HPDE6-E6E7 (cell line): Measurements from ENCODE around the gene NUP188.
A peak's percentile ranks its signal among the peaks of the same experiment; 100 is the strongest.

Experiments used
- DNase-seq: peaks from one replicate; pipeline ENCODE4 v3.0.0; 2011; ENCODE audit warnings: missing footprints; ENCODE audit errors: extremely low spot score

The NUP188 gene

GRCh38 chr9:128913995-128914772, 33.3 kb upstream of the NUP188 start:
- DNase-seq = no peak

DNA sequence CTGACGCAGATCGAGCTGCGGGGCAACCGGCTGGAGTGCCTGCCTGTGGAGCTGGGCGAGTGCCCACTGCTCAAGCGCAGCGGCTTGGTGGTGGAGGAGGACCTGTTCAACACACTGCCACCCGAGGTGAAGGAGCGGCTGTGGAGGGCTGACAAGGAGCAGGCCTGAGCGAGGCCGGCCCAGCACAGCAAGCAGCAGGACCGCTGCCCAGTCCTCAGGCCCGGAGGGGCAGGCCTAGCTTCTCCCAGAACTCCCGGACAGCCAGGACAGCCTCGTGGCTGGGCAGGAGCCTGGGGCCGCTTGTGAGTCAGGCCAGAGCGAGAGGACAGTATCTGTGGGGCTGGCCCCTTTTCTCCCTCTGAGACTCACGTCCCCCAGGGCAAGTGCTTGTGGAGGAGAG, 31.3 kb upstream of the NUP188 start:
- DNase-seq = no peak

DNA sequence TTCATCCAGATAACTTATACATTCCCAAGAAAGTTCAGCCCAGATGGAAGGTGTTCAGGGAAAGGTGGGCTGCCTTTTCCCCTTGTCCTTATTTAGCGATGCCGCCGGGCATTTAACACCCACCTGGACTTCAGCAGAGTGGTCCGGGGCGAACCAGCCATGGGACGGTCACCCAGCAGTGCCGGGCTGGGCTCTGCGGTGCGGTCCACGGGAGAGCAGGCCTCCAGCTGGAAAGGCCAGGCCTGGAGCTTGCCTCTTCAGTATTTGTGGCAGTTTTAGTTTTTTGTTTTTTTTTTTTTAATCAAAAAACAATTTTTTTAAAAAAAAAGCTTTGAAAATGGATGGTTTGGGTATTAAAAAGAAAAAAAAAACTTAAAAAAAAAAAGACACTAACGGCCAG, 30.8 kb upstream of the NUP188 start:
- DNase-seq = no peak

GRCh38 chr9:128917151-128917849, 30.2 kb upstream of the NUP188 start:
- no peak for DNase-seq

- DNase-seq = no peak
Observed at GRCh38 chr9:128918921-128919320, 28.6 kb upstream of the NUP188 start.

DNA sequence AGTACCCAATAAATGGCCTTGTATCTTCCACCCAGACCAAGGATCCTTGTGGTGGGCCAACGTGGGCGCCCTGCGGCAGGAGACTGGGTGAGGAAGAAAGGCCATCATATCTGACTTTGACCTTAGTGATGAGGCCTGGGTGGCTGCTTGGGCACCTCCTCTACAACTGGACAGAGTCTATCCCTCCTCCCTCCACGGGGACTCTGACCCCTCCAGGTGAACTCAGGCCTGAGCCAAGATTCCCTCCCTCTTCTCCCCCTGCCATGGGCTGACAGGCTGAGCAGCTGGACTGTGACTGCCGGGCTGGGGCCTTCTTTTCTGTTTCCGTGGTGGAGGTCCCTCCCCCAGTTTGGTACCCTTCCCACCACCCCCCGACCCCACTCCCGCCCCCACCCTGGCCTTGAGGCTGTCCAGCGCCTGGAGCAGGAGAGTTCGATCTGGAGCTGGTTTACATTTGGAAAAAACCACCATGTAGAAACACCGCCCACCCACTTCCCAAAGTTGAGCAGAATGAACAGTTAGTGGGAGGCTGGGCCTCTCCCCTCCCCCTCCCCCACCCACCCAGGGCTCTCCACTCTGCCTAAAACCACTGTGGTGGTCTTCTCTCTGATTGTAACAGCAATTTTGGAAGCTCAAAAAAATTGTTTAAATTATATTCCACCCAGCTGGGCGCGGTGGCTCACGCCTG, 28.0 kb upstream of the NUP188 start:
- no peak for DNase-seq

- no peak for DNase-seq
Observed at GRCh38 chr9:128920381-128921058, 27.0 kb upstream of the NUP188 start, which contains the start of gene PHYHD1. TSS of gene PHYHD1 (plus strand) at chr9:128920982. CDS start at chr9:128922324, 1,342 bp downstream.

- DNase-seq = no peak
Observed at GRCh38 chr9:128921881-128922763, 25.4 kb upstream of the NUP188 start.

- DNase-seq = no peak
Observed at GRCh38 chr9:128923493-128923883, 24.0 kb upstream of the NUP188 start.

DNA sequence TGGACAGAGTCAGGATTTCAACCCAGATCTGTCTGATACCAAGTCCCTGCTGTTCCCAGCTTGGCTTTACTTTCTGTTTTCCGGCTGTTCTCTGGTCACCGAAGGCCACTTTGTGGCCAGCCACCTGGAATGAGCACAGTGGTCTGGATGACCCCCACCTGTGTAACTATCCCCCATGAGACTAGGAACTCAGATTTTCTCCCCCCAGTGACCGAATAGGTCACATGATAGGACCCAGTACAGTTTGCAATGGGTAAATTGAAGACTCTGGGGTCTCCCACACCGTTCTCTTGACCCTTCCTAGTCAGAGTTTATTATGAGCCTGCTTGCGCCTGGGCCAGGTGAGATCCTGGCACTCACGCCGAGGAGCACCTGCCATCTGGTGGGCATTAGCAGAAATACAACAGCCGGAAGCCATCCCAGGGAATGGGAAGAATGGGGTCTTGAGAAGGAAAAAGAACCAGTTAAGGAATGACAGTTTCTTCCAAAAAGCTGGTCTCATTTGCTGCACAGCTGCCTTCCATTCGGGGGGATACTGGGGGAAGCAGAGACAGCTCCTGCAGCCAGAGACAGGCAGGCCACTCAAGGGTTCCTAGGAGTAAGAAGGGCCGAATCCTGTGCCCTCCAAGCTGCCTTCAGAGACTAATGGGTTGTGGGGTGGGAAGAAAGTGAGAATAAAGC, 19.6 kb upstream of the NUP188 start:
- DNase-seq = peak; percentile 63

DNA sequence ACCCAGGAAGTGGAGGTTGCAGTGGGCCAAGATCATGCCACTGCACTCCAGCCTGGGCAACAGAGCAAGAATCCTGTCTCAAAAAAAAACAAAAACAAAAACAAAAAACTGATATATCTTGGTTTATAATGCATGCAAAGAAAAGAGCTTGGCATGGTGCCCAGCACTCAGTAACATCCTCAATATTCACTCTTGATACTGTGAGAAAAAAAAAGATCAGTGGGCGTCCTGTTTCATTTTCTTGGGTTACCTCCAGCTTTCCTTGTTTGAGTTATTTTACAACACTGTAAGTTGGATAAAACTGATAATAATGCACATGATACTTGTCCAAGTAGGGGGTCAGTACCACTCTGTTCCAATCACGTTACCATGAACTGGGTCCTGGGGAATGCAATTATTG, 18.9 kb upstream of the NUP188 start:
- no peak for DNase-seq

DNA sequence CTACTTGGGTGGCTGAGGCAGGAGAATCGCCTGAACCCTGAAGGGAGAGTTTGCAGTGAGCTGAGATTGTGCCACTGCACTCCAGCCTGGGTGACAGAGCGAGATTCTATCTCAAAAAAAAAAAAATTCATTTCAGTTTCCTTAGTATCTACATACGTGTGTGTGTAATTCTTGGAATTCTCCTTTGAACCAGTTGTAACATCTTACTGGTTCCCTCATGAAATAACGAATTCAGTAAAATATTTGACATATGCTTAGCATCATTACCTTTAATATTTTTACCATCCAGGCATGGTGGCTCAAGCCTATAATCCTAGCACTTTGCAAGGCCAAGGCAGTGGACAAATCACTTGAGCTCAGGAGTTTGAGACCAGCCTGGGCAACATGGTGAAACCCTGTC, 17.9 kb upstream of the NUP188 start:
- DNase-seq = no peak

DNA sequence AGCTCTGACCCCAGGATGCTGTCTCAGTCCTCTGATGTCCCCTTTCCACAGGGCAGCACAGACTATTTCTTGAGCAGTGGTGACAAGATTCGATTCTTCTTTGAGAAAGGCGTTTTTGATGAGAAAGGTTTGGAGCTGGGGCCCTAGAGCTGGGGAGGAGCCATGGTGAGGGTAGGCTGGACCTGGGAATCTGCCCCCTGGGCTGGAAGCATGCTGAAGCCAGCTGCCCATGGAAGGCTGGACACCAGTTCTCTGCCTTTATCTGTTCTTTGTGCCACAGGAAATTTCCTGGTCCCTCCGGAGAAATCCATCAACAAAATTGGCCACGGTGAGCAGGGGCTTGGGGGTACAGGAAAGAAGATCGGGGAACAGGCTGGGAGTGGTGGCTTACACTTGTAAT, 13.8 kb upstream of the NUP188 start:
- no peak for DNase-seq

- DNase-seq = no peak
Observed at GRCh38 chr9:128936171-128936865, 11.2 kb upstream of the NUP188 start.

- DNase-seq = no peak
Observed at GRCh38 chr9:128937310-128938165, 10.0 kb upstream of the NUP188 start.

DNA sequence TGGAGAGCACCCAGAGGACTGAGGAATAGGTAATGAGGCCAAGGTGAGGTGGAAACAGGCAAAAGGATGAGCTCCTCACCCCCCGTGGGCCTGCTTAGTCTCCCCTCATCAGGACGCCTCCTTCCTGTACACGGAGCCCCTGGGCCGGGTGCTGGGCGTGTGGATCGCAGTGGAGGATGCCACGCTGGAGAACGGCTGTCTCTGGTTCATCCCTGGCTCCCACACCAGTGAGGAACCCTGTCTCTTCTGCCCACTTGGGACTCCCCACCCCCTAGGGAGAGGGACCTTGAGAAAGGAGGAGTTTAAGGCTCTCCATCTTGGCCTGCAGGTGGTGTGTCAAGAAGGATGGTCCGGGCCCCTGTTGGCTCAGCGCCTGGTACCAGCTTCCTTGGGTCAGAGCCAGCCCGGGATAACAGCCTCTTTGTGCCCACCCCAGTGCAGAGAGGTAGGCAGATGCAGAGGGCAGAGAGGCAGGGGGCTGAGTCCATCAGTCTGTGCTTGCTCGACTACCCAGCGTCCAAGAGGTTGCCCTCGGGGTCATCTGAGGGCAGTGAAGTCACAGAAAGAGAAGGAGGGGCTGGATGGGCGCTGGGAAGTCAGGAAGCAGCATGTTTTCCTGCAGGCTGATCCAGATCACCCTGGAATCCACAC, 7.1 kb upstream of the NUP188 start:
- no peak for DNase-seq

DNA sequence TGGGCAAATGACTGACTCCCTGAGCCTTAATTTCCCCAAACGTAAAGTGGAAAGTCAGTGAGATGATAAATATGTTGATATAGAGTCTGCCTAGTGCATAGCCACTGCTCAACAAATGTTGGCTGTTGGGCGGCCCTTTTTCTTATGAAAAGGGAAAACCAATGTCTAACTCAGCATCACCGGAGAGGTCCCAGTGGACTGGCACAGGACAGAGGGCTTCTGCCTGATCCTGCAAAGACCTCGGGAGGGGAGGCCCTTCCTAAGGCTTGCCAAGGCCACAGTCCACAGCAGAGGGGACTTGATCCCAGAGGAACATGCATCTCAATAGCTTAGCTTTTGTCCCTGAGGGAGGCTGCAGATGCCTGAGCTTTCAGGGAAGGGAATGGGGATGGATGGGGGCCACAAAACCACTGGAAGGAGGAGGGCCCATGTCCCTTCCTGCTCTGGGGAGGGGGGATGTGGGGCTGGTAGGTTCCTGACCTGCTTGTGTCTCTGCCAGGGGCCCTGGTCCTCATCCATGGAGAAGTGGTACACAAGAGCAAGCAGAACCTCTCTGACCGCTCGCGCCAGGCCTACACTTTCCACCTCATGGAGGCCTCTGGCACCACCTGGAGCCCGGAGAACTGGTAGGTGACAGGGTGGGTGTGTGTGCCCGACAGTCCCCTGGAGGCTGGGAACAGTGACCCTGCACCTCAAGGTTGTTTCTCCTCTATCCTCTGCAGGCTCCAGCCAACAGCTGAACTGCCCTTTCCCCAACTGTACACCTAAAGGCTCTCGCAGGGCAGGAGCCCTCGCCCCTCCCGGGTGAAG, 6.3 kb upstream of the NUP188 start:
- DNase-seq = no peak
